COLO829 (cell line): ENCODE measurements around the gene ADCY3.
"Not testable (repeated sequence)": the region's sequence is repeated elsewhere in the genome, so short reads cannot be mapped to it uniquely, and the experiment has no call there.

ENCODE experiments used
- DNase-seq: peaks from one replicate; pipeline ENCODE4 v3.0.0; 2012; ENCODE audit warnings: low spot score

ADCY3 gene

DNA sequence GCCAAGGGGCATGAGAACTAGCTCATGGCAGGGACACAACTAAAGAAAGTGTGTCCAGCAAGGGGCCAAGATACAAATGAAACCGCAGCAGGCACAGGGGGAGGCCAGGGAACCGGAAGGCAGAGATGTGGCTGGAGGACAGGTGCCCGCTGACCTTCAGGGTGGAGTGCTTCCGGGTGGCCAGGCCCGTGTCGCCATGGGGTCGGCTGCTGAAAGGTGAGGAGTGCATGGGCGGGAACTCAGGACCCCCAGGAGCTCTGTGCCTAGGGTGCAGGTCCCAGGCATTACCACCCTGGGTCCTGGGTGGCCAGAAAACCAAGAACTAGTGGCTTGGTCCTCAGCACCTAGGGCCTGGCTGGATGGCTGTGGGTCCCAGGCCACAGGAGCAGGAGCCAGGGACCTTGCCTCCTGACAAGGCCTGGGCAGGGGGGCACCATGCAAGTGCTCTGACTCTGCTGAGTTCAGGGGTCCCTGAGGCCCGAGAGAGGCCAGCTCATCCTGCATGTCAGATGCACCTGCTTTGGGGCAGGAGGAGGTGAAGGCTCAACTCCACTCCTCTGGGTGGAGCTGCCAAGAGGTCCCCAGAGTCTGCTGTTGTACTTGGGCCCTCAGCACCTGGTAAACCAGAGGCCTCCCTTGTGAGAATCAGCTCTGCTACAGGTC is 75.9 kb downstream of the ADCY3 start:
- DNase-seq, result no peak

DNA sequence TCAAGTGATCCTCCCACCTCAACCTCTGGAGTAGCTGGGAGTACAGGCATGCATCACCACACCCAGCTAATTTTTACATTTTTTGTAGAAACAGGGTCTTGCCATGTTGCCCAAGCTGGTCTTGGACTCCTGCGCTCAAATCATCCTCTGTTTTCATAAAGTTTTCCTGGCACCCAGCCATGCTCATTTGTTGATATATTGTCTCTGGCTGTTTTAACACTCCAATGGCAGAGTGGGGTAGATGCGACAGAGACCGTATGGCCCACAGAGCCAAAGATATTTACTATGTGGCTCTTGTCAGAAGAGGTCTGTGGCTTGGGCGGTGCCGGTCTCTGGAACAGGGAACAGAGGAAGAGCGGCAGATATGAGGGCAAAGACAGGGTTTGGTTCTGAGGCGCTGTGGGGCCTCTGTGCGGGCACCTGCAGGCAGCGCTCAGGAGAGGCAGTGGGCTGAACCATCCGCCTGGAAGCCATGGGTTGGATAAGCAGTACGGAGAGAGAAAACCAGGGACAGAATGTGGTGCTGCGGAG is 76.6 kb downstream of the ADCY3 start:
- no peak for DNase-seq

DNA sequence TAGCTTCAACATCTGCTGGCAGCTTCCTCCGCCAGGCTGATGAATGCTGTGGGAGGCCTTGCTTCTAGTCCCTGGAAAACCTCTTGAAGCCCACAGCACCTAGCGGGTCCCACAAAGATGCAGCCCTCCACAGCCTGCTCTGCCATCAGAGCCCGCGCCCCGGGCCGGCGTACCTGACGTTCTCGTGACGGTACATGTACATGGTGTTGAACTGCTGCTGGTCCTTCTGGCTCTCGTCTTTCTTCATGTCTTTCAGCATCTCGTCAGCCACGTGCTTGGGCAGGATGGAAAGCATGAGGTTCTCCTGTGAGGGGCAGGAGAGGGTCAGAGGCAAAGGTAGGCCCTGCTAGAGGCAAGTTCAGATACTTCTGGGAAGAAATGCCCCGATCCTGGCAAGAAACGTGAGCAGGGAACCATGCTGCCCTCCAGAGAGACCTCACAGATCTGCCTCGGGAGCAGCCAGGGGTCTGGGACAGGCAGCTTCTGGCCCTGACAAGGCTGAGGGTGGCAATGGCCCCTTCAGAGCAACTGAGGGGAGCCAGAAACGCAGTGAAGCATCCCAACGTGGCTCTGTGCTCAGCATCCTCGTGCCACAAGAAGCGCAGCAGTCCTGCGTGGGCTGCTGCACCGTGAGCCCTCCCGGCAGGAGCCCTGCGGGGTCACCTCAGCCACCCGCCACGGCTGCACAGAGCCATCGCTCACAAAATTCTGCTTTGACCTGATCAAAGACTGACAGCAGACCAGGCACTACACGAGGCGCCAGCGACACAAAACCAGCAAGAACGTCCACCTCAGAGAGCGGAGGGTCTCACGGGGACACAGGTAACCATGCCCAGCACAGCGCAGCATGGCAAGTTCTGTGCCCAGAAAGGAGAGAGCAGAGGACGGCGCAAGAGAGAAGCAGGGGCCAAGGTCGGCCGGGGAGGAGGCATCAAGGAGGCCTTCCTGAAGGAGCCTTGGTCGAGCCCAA is 77.7 kb downstream of the ADCY3 start:
- no peak for DNase-seq

DNA sequence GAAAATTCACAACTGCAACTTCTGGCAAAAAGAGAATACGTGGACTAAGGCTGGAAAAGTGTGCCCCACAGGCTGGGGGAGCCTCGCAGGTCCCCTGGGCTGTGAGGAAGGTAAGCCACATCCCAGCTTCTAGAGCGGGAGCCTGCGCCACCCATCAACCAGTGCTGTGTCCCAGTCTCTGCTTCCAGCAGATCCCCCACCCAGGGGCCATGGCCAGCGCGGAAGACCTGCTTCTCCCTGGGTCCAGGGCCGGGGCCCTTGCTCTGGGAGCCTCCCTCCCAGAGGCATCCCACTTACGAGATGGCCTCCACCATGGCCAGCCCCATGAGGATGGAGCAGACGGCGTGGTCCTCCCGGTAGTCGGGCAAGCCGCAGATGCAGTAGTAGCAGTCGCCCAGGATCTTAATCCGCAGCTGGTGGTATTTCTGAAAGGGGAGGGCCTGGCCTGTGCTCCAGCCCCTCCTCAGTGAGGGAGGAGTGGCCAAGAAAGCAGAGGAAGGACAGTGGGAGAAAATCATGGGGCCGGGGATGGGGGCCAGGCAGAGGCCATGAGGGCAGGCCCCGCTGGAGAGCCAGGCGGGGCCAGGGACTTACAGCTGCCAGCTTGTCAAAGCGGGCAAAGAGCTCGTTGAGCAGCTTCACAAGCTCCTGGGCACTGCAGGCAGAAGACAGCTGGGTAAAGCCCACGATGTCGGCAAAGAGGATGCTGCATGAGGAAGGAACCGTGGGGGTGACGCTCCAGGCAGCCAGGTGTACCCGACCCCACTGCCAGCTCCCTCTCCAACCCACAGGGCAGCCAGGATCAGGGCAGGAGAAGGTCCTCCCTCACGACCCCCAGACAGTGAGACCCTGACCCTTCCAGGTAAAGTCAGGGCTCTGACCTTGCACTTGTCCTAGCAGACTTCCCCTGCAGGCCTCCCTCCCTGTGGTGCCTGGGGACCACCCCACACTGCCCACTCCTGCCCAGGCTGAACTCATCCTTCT is 78.8 kb downstream of the ADCY3 start:
- DNase-seq, result no peak

DNA sequence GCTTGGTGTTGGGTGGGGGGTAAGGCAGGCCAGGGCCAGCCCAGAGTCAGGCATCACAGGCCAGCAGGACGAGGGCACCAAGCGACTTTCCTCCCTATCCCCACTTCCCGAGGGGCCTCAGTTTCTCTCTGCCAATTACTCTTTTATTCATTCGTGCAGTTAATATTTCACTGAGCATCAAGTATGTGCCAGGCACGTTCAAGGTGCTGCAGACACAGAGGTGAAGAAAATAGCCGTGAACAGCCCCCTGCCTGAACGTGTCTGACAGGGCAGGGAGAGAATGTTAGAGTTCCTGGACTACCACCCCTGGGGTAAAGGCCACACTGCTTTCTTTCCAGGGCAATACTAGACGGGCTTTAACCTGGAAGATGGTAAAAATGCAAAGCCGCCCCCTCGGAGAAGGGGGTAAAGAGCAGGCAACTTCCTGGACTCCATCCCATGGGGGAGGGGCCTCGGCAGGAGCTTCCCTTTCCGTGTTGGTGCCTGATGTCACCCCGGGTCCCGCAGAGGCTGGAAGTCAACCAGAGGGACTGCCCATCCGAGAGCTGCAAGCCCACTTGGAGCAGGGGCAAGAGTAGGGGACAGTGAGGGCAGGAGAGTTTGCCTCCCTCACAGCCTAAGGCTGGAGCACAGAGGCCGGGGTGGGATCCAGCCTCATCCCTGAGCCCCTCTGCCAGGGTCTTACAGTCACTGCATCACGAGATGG is 79.7 kb downstream of the ADCY3 start:
- DNase-seq, result no peak

DNA sequence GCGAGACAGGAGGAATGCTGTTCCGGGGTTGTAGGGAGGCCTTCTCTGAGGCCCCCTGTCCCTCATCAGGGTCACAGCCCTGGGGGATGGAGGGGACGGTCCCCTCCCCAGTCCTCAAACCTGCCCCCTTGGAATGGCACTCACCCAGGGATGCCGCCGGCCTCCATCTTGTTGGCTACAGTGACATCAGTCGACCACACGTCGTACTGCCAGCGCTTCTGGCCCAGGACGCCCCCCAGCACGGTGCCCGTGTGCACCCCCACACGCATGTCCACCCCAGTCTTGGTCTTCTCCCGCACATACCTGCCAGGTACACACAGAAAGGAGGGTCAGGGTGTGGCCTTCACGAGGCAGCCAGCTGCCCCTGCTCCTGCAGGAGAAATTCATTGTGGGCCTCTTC is 80.3 kb downstream of the ADCY3 start:
- DNase-seq, result no peak

DNA sequence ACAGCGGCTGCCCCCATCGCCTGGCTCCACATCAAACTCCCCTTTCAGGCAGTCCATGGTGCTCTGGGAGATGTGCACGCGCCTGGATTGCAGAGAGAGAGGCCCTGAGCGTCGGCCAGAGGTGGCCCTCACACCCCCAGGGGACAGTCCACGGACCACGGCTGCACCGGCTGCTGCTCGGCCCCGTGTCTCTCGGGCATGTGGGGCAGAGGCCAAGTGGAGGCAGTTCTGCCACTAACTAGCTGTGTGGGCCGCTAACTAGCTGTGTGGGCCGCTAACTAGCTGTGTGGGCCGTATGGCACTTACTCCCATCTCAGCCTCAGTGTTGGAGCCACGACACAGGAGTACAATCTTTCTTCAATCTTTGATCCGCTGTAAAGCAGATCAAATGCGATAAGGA is 81.5 kb downstream of the ADCY3 start:
- no peak for DNase-seq

DNA sequence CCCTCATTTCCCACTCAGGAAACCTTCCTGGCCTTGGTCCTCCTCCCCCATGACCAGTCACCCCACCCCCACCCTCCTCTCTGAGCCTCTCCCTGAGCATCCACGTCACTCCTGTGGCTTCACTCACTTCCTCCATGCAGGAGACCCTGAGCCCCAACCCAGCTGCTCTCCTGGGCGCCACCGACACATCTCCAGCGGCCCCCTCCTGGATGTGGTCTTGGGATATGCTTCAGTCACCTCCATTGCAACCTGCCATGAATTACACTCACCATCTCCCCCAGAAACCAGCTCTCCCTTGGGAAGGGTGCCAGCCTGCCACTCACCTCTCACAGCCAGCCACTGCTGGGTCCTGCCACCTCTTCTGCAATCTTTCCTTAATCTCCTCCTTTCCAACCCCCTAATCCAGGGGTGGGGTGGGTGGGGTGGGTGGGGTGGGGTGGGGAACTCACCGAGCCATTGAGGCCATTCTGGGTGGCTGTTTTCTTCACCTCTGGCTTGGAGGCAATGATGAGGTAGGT is 82.0 kb downstream of the ADCY3 start:
- DNase-seq, result no peak

DNA sequence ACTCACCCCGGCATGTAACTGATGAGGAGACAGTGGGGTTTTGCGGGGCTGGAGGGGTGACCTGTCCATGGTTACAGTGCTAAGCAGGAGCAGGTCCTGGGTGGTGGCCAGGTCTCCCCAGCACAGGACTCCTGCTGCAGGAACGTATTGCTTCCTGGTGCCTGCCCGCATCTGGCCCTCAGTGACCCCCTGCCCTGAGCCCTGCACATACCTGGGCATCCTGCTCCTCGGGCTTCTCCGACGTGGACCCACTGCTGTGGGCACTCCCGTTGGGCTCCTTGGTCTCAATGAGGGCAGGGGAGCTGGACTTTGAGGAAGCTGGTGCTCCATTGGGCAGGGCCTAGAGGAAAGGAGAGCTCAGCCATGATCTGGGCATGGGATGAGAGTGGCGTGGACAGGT is 83.3 kb downstream of the ADCY3 start:
- DNase-seq, result no peak

DNA sequence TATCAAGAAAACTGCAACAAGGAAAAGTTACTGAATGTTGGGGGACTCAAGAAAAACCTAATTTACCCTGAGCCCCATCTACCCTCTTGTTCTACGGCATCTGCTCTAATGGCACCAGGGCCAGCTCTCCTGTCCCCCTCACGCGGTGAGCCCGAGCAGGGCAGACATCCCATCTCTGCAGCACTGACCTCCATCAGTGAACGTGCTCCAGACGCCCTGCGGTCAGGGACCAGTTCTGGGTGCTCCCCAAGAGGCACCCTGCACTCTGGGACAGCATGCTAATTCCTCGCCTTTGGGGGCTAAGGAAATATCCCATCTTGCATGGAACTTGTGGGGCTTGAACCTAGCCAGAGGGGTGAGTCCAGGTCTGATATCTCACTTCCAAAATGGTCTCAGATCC is 83.8 kb downstream of the ADCY3 start:
- no peak for DNase-seq

DNA sequence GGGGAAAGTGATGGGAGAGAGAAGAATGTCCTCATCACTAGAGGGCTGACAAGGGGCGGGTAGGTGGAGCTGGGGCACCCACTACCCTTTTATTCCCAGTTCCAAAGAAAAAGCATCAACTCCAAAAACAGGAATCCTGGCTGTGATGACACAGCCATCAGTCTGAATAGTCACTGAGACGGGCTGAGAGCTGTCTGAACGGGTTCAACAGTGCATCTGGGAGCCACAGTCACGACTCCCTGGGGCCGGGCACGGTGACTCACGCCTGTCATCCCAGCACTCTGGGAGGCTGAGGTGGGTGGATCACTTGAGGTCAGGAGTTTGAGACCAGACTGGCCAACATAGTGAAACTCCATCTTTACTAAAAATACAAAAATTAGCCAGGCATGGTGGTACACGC is 84.6 kb downstream of the ADCY3 start:
- DNase-seq, result not testable (repeated sequence)

DNA sequence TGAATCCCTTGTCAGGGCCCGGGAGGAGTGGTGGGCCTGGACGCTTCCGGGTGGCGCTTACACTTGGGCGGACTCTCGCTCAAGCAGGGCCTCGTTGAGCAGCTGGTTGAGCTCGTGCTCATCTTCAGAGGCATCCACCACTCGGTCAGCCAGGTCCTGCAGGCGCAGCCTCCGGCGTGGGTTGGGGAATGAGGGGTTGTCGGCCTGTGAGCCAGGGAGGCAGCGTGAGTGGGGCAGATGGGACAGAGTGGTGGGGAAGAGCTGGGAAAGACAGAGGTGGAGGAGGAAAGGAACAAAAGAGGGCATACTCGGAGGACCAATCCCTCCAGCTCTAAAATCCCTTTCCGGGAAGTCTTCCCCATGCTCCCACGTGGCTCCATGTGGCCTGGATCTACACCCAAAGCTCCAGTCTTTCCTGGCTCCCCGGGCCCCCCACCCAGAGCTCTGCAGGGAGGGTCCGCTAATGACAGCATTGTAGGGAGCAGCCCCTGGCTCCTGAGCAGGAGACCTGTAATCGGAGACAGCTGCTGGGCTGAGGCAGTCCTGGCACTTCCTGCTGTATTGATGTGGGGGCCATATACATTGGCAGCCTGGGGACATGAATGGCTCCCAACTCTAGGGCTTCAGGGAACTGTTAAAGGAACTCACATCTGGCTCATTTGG is 85.2 kb downstream of the ADCY3 start:
- DNase-seq, result no peak

DNA sequence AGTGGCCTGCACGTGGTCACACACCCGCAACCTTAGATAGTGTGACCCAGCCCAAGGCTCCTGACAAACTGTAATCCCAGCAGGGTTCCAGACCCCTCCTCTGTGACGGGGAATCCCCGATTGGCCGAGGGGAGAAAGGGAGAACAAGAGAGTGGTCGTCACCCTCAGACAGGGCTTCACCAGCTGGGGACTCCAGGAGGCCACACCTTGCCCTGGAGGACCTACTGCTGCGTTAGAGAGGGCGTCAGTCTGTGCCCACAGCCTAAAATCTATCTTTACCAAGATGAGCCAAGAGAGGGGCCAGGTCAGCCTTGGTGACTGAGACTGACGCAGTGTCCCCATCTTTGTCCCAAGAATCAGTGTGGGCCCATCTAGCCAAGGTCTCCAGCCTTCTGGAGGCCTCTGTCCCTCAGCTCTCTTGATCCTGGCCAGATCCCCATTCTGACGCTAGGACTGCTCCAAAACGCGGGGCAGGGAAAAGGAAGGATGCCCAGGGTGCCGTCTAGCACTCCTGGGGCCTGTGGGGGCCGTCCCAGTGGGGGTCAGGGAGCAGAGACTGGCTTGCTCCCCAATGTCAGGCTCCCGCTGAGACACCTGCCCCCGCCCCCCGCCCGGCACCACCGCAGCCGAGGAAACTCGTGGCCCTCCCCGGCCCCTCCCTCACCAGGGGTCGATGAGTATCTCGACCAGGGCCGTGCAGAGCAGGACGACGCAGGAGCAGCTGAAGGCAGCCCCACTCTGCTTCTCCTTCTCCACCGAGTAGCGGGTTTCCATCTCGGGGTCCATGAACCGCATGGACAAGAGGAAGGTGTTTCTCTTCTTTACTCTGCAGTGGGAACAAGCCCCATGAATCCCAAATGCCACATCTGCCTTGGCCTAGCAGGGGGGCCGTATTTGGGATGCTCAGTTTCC is 86.0 kb downstream of the ADCY3 start:
- DNase-seq, result no peak

DNA sequence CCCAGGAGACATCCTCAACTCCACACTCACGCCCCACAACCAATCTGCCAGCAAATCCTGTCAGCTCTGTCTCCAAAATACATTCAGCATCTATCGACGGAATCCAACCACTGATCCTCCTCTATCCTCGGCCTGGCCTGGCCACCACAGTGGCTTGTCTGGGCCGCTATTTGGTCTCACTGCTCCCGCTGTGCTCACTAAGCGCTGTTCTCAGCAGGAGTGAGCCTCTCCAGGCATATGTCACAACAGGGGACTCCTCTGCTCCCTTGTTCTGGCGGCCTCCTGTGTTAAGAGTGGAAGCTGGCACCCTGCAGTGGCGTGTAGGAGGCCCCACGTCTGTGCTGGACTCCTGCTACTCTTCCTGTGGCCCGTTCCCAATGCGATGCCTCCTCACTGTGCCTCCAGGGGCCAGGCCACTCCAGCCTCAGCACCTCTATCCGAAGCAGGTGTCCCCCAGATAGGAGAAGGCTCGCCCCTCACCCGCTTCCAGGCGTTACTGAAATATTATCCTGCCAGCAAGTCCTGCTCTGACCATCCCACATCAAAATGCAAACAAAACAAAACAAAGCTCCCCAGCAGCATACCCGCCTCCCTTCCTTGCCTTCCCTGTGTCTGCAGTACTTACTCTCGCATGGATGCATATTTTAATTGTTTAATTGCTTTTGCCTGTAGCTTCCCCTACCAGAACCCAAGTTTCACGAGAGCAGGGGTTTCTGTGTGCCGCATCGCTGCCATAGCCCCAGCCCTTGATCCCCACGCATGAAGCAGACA is 86.9 kb downstream of the ADCY3 start:
- no peak for DNase-seq

DNA sequence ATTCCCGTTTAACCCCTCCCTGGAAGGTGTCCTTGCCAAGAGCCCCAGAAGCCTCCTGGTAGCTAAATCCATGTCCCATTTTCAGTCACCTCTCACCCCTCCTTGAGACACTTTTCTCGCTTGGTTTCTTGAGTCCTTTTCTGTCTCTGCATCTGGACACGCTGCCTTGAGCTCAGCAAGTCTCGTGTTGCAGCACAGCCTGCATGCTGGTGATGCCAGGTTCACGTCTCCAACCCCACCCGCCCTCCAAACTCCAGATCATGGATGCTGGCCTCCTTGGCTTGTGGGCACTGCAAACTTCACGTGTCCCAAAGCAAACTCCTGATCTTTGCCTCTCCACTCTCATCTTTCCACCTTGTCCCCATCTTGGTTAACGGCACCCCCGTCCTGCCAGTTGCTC is 87.5 kb downstream of the ADCY3 start:
- no peak for DNase-seq

DNA sequence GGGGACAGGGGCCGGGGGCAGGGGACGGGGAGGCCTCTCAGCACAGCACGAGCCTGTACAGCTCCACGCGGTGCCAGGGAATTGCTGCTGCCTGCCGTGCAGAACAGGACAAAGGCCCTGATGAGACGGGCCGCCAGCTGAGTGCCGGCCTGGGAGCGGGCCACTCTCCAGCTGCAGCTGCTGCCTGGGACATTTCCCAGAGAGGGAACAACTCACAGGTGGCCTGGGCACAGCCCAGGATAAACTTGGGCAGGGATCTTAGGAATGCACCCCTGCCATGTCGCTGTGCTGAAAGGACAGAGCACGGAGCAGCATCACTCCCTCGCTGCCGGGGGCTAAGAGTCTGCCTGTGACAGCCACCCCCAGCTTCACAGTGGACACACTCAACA is 88.0 kb downstream of the ADCY3 start:
- DNase-seq, result no peak

DNA sequence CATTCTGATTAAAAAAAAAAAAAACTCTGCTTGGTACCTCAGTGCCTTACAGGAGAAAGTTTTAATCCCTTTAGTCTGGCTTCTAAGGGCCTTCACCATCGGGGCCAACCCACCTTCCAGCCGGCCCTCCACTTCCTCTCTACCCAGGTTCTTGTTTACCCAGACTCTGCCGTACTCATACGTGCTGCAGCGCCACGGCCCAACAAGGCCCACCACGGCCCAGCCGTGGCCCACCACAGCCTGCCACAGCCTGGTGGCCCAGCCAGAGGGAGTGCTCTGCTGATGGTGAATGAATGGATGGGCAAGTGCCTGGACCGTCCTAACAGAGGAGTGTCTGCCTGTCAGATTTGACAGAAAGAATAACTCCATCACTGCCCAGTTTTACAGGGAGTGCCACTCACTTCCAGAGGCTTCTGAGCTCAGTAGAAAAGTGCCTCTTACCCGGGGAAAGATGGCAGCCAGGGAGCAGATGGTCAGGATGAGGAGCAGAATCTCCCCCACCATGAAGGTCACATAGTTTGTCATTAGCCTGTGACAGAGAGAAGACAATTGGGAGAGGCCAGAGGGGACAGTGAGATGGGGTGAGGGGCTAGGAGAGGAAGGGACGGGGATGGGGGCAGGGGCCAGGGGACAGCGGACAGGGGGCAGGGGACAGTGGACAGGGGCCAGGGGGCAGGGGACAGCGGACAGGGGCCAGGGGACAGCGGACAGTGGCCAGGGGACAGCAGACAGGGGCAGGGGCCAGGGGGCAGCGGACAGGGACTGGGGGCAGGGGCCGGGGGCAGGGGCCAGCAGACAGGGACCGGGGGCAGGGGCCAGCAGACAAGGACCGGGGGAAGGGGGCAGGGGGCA is 88.6 kb downstream of the ADCY3 start:
- DNase-seq, result no peak

DNA sequence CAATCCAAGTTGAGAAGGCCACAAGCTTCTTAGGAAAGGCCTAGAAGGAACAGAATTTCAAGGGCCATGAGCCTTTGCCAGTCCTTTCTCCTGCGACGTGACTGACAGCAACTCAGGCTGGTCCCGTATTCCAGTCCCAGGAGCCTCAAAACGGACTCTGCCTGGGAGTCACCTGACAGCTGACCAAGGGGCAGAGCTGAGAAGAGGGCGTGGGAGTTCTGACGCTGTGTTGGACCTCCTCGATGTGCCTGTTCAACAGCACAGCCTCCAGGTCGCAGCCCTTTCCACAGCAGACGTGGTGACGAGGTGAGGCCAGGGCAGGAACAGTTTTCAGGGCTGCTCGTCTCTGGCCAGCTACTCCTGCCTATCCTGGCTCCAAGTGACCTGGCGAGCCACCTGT is 89.3 kb downstream of the ADCY3 start:
- DNase-seq, result no peak
